Measurements from ENCODE around the gene MCC.

MCC gene

DNA sequence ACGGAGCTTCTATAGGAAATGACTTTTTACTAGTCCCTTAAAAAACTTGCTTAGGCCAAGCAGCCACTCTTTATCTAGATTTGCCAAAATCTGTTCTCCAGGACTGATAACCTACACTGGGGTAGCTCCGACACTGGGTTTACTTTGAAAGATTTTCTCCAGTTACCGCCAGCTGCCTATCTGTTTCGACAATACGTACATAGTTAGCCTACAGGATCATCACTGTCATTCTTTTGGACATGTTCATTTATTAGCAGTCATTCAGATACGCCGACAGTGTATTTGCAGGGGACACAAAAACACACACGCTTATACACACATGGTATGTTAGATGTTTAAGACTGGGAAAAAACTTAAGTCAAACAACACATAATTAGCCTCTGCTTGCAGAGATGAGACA is 286.0 kb downstream of the MCC start:
- no peak for DNase-seq (ENCODE audit: low read depth)

DNA sequence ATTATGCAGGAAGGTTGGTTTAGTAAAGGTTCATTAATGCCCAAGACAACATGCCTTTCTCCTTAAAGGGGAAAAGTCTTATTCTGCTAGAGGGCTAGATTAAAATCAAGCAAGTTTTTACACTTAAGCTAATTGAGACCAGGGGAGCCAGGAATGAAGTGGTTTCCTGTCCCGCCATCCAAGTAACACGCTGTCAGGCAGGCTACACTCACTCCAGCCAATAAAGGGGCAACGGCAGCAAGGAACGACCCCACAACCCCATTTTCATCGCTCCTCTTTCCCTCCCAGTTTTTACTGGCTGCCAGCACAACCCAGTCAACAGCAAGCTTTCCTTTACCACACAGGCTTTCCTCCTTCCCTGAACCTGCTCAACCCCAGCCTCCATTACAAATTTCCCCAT is 286.5 kb downstream of the MCC start:
- DNase-seq (ENCODE audit: low read depth), result no peak

- no peak for DNase-seq (ENCODE audit: low read depth)
Measured at GRCh38 chr5:113199122-113199905, 288.9 kb downstream of the MCC start.

GRCh38 chr5:113197456-113198200 is 290.6 kb downstream of the MCC start:
- no peak for DNase-seq (ENCODE audit: low read depth)

DNA sequence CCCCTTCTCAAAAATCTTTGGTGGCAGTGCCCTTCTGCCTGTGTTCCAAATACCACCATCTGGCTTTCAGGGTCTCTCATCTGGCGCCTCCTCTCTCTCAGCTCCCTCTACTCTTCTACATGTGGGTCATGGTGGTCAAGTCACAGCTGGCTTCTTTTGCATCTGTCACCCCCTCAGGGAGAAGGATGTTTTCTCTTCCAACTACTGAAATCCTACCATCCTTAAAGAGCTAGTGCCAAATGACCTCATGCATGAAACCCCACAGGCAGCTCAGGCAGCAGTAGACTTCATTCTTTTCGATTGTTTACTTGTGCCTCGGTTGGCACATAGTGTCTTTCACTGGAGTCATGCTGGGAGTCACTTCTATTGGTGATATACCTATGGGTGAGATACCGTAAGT is 292.5 kb downstream of the MCC start:
- DNase-seq (ENCODE audit: low read depth), result no peak

DNA sequence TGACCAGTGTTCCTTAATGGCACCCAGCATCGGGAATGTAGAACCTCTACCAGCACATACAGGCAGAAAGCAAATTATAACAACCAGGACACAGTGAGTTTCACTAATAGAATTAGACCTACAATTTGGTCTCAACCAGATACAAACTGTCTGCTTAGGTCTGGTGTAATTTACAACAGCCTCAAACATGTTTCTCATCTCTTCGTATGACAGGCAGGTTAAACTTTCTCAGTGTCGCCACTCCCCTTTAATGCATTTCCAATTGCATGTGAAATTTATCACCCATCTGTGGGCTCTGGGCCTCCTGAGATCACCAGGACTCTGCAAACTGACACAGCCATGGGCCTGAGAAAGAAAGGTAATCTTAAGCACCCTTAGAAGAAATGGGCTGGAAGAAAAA is 293.0 kb downstream of the MCC start:
- no peak for DNase-seq (ENCODE audit: low read depth)

DNA sequence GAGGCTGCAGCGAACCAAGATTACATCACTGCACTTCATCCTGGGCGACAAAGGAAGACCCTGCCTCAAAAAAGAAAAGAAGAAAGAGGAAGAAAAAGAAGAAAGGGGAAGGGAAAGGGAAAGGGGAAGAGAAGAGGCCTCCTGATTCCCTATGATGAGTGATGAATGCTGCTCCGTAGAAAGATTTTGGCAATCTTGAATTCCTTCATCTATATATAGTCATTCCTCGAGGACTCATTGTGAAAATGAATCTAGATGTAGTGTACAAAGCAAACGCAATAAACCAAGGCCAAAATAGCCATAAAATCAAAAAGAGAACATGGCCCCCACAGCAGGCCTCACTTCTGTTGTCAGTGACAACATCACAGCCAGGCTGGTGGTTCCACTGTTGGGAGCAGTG is 293.7 kb downstream of the MCC start:
- DNase-seq (ENCODE audit: low read depth), result no peak

GRCh38 chr5:113194125-113194524 is 294.1 kb downstream of the MCC start:
- DNase-seq (ENCODE audit: low read depth), result no peak

- DNase-seq (ENCODE audit: low read depth), result no peak
Measured at GRCh38 chr5:113193311-113193978, 294.8 kb downstream of the MCC start.

DNA sequence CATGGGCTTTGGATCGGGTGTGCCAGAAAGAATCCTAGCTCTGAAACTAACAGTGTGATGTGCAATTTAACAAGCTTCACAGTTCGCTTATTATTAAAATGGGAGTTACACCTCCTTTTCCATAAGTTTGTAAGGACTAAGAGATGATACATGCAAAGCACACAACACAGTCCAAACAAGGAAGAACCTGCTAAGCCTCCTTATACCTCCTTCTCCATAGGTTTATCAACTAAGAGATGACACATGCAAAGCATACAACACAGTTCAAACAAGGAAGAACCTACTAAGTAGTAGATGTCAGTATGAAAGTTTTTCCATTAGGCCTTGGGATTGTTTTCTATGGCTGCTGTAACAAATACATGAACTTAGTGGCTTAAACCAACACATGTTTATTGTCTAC is 295.7 kb downstream of the MCC start:
- no peak for DNase-seq (ENCODE audit: low read depth)

- DNase-seq (ENCODE audit: low read depth), result no peak
Measured at GRCh38 chr5:113190347-113190746, 297.9 kb downstream of the MCC start.

- DNase-seq (ENCODE audit: low read depth), result no peak
Measured at GRCh38 chr5:113189291-113189690, 299.0 kb downstream of the MCC start.

- no peak for DNase-seq (ENCODE audit: low read depth)
Measured at GRCh38 chr5:113188436-113188835, 299.8 kb downstream of the MCC start.

GRCh38 chr5:113187906-113188305 is 300.3 kb downstream of the MCC start:
- no peak for DNase-seq (ENCODE audit: low read depth)

- DNase-seq (ENCODE audit: low read depth), result no peak
Measured at GRCh38 chr5:113186061-113186460, 302.2 kb downstream of the MCC start.

- DNase-seq (ENCODE audit: low read depth), result no peak
Measured at GRCh38 chr5:113183694-113184093, 304.6 kb downstream of the MCC start.

DNA sequence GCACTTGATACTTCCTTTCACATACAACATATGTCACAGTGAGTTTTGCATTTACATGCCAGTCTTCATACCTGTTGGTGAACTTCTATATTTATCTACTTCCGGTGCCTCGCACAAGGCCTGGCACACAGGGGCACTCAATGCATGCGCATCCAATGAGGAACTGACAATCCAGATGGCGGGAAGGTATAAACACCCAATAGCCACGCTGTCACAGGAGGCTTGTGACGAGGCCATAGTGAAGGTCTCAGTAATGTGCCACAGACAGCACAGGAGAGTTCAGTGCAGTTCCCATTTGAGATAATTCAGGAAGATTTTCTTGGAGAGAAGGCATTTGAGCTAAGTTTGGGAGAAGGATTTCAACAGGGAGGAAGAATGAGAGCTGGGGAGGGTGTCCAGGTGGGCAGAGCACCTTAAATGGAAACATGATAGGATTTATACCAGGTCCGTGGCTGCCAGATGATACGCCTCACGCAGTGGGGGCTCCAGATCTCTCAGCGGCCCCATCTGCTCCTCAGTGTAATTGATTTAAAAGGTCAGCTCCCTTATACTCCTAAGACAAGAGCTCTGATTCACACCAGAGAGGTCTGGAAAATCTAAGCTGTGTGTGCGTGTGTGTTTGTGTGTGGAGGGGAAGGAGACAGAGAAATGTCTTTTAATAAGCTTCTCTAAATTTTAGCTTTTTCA is 305.5 kb downstream of the MCC start:
- DNase-seq (ENCODE audit: low read depth), result no peak

- no peak for DNase-seq (ENCODE audit: low read depth)
Measured at GRCh38 chr5:113181853-113182490, 306.3 kb downstream of the MCC start.

DNA sequence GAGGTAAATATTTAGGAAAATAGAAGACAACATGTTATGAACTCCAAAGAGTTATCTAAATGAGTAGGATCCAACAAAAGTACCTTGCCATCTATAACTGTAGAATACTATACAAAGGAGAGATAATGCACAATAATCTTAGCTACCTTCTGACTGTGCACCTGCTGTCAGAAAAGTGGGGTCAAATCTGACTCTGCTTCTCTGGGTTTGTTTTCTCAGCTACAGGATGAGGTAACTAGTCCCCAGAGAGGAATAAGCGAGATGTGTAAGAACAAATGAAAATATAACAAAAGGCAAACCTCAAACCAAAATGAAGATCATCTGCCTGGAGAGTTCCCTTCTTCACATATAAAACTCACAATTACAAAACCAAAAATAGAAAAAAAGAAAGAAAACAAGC is 306.8 kb downstream of the MCC start:
- DNase-seq (ENCODE audit: low read depth), result no peak

GRCh38 chr5:113179156-113179555 is 309.1 kb downstream of the MCC start:
- no peak for DNase-seq (ENCODE audit: low read depth)

DNA sequence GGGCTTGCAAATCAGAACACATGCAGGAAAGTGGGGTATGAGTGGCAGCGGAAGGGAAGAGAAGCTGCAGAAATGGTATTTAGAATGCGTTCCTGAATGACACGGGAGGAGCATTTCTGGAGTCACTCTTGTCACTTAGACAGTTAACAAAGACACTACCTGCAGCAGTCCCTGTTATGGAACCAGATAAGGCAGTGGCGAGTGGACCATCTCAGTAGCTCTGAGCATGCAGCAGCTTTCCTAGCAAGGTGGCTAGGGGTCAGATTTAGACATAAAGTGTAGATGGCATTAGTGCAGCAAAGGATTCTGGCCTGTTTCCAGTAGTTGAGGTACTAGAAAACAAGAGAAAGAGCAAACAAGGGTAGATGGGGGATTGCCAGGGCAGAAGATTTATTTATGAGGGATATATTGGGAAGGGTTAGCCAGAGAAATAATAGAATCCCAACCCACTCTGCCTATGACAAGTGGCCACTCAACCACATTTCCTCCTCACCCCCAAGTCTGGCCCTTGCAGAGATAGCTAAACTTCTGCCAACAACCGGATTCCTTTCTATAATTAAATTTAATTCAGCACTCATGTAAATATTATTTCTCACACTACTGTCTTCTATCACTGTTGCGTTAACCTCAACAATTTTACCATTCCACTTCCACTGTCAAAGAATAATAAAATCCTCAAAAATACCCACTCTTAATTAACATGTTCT is 310.0 kb downstream of the MCC start:
- DNase-seq (ENCODE audit: low read depth), result no peak

All from stimulated activated CD8-positive, alpha-beta memory T cell treated with anti-CD3 and anti-CD28 coated beads, Interleukin-15, amount 100 ng/mL, for 1 hour (primary cell).